Keratinocyte (primary cell): ENCODE results near the gene FUNDC1. TPM values are rescaled to one million over a fixed set of nuclear protein-coding genes. Genes with fewer than 3 reads are reported as not detected.

Source experiments
- DNase-seq: peaks from one replicate; pipeline ENCODE4 v3.0.0-alpha.2; 2011; ENCODE audit warnings: low read depth, missing footprints, low spot score
- FAIRE-seq: peaks from 2 replicates; lab custom pipeline; 2011; peaks lifted over from hg19 to GRCh38; lab: Jason Lieb, UNC
- H2AFZ ChIP-seq: 2 replicates; pipeline ENCODE4 v1.6.0; 2012; ENCODE audit warnings: low read length, control low read depth, inconsistent platforms; ENCODE audit not compliant: control insufficient read depth
- H3K27ac ChIP-seq: 2 replicates; pipeline ENCODE4 v1.5.1; 2011; ENCODE audit warnings: low read length; ENCODE audit not compliant: control insufficient read depth, insufficient read depth
- H3K27me3 ChIP-seq: 3 replicates; pipeline ENCODE4 v1.6.0; 2011; ENCODE audit warnings: low read length; ENCODE audit not compliant: control insufficient read depth, insufficient read depth; ENCODE audit errors: extremely low read depth
- H3K36me3 ChIP-seq, 2 experiments: 2 replicates in 1 of 2; 3 replicates in 1 of 2; pipeline ENCODE4 v1.5.1; 2011; ENCODE audit warnings: low read length in 2 of 2, mild to moderate bottlenecking in 1 of 2; ENCODE audit not compliant: control insufficient read depth in 2 of 2, insufficient read depth in 2 of 2; ENCODE audit errors: extremely low read depth in 1 of 2
- H3K4me1 ChIP-seq: 3 replicates; pipeline ENCODE4 v1.5.1; 2011; ENCODE audit warnings: low read length; ENCODE audit not compliant: control insufficient read depth, insufficient read depth; ENCODE audit errors: extremely low read depth
- H3K4me2 ChIP-seq: 3 replicates; pipeline ENCODE4 v1.6.0; 2011; ENCODE audit warnings: low read depth, low read length; ENCODE audit not compliant: control insufficient read depth, insufficient read depth; ENCODE audit errors: extremely low read depth
- H3K4me3 ChIP-seq, 3 experiments: fragments of 200-600 bp in 1 of 3; sonication (generic) in 1 of 3; 2 replicates in 2 of 3; 3 replicates in 1 of 3; pipeline ENCODE4 v1.5.1; 2011 to 2016; ENCODE audit warnings: low read length in 3 of 3, mild to moderate bottlenecking in 3 of 3, control low read depth in 2 of 3, inconsistent platforms in 1 of 3, low read depth in 1 of 3, mixed read lengths in 1 of 3, mixed run types in 1 of 3, moderate library complexity in 1 of 3; ENCODE audit not compliant: control insufficient read depth in 2 of 3, insufficient read depth in 2 of 3; ENCODE audit errors: extremely low read depth in 1 of 3
- H3K79me2 ChIP-seq: 2 replicates; pipeline ENCODE4 v1.6.0; 2012; ENCODE audit warnings: low read length; ENCODE audit not compliant: control insufficient read depth, insufficient read depth
- H3K9ac ChIP-seq: 3 replicates; pipeline ENCODE4 v1.6.0; 2011; ENCODE audit warnings: low read length; ENCODE audit not compliant: control insufficient read depth, insufficient read depth; ENCODE audit errors: extremely low read depth
- H3K9me1 ChIP-seq: 3 replicates; pipeline ENCODE4 v1.6.0; 2011; ENCODE audit warnings: low read length; ENCODE audit not compliant: control insufficient read depth, insufficient read depth; ENCODE audit errors: extremely low read depth
- H3K9me3 ChIP-seq: 2 replicates; pipeline ENCODE4 v1.5.1; 2012; ENCODE audit warnings: low read depth, low read length; ENCODE audit not compliant: control insufficient read depth
- H4K20me1 ChIP-seq: 3 replicates; pipeline ENCODE4 v1.6.0; 2011; ENCODE audit warnings: low read length; ENCODE audit not compliant: control insufficient read depth, insufficient read depth; ENCODE audit errors: extremely low read depth
- CTCF ChIP-seq, 3 experiments: IDR thresholded peaks in 1 of 3; conservative IDR thresholded peaks in 1 of 3; optimal IDR thresholded peaks in 1 of 3; 2 replicates in 2 of 3; 3 replicates in 1 of 3; pipeline versions ENCODE3 to v1.5.1; 2011; ENCODE audit warnings: low read length in 3 of 3, mild to moderate bottlenecking in 3 of 3, moderate library complexity in 2 of 3, control low read depth in 1 of 3, inconsistent platforms in 1 of 3; ENCODE audit not compliant: insufficient read depth in 2 of 3; ENCODE audit errors: extremely low read depth in 1 of 3
- EZH2 ChIP-seq: IDR thresholded peaks from one replicate; pipeline ENCODE4 v1.6.1; 2012; ENCODE audit warnings: inconsistent platforms, mild to moderate bottlenecking, low read length, moderate library complexity
- dilution Hi-C: fragments of 300-500 bp; cut with MboI; formaldehyde crosslinking; loops from one replicate; pipeline ENCODE4 v1.7.0; 2020; ENCODE audit warnings: low sequenced_read_pairs; ENCODE audit not compliant: extremely low pct_ligation_motif_present
- polyA plus RNA-seq, 5 experiments: library from polyadenylated mRNA; depleted of rRNA in 3 of 5; stranded (reverse) in 3 of 5; stranded (forward) in 1 of 5; unstranded in 1 of 5; fragments of >200 nt; gene quantifications; 1 replicate in 1 of 5; 2 replicates in 3 of 5; 3 replicates in 1 of 5; pipeline versions ENCODE4 v1.2.1 to v1.2.3, GENCODE V29; 2011 to 2012; ENCODE audit warnings: missing spikeins in 2 of 5, low read depth in 1 of 5, low replicate concordance in 1 of 5

FUNDC1 gene
- polyA plus RNA-seq, 1 donor (not counting 4 experiments of a cell fraction or from before 2014, with no cell fraction given), result 30.9 TPM

DNA sequence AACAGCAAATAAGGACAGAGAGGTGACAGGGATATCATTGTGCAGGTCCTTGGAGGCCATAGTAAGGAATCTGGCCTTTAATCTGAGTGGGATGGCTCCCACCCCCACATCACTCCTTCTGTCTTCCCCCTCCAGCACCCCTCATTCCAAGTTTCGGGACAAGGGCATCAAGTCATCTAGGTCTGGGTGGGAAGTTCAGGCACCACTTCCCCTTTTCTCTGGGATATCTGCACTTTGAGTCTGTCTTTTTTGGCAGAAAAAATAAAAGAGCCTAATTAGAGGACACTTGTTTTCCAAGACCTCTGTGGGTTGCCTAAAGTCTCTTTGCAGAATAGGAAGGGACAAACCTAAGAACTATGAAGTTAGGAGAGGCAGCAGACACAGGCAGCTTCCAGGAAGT, 60.1 kb downstream of the FUNDC1 start:
- Histone ChIP-seq H4K20me1 (no peaks in the 10 kb centered on the region), H3K9me1 (no peaks in the 10 kb centered on the region), H2AFZ (no peak overlapping the region), H3K79me2 (no peaks in the 10 kb centered on the region), H3K27ac (no peak overlapping the region), H3K36me3 (no peaks in the 10 kb centered on the region), H3K27me3 (no peaks in the 10 kb centered on the region), H3K4me2 (no peak overlapping the region), H3K9me3 (no peaks in the 10 kb centered on the region), H3K9ac (no peak overlapping the region), H3K4me3 (no peak overlapping the region), H3K4me1 (no peaks in the 10 kb centered on the region)
- TF ChIP-seq CTCF (optimal IDR thresholded peaks at IDR 0.05 in 1 of 3, IDR thresholded peaks at IDR 0.05 in 1 of 3, conservative IDR thresholded peaks at IDR 0.05 in 1 of 3; ENCODE audit: extremely low read depth in 1 of 3, insufficient read depth in 2 of 3, low read length in 3 of 3) (no peak), EZH2 (no peak)
- DNase-seq, result no peak
- dilution Hi-C loops, result no loop called here
- no peak for FAIRE-seq

GRCh38 chrX:44480591-44480990, 62.1 kb downstream of the FUNDC1 start:
- dilution Hi-C loops, result no loop called here
- DNase-seq, result no peak
- FAIRE-seq, result no peak

More at GRCh38 chrX:44480591-44480990, 62.1 kb downstream of the FUNDC1 start:
- Histone ChIP-seq H3K27me3 (no peaks in the 10 kb centered on the region), H3K4me1 (no peaks in the 10 kb centered on the region), H3K27ac (no peak overlapping the region), H3K36me3 (no peaks in the 10 kb centered on the region), H3K4me3 (no peak overlapping the region), H3K9me1 (no peaks in the 10 kb centered on the region), H3K9ac (no peak overlapping the region), H3K9me3 (no peaks in the 10 kb centered on the region), H3K4me2 (no peak overlapping the region), H3K79me2 (no peaks in the 10 kb centered on the region), H4K20me1 (no peaks in the 10 kb centered on the region), H2AFZ (no peak overlapping the region)
- TF ChIP-seq CTCF (optimal IDR thresholded peaks at IDR 0.05 in 1 of 3, IDR thresholded peaks at IDR 0.05 in 1 of 3, conservative IDR thresholded peaks at IDR 0.05 in 1 of 3; ENCODE audit: extremely low read depth in 1 of 3, insufficient read depth in 2 of 3, low read length in 3 of 3), result no peak
- TF ChIP-seq EZH2, result no peak
